Raji (cell line): ENCODE results near the gene NDST1.

ENCODE experiments used
- POLR2A ChIP-seq: IDR thresholded peaks from 2 replicates; pipeline ENCODE4 v1.6.1; 2011; ENCODE audit warnings: low read depth, low read length, control low read depth; ENCODE audit not compliant: insufficient read depth

The NDST1 gene

GRCh38 chr5:150540615-150541396 is 32.9 kb downstream of the NDST1 start:
- no peak for TF ChIP-seq POLR2A

GRCh38 chr5:150541397-150541675 is 33.4 kb downstream of the NDST1 start:
- no peak for TF ChIP-seq POLR2A

DNA sequence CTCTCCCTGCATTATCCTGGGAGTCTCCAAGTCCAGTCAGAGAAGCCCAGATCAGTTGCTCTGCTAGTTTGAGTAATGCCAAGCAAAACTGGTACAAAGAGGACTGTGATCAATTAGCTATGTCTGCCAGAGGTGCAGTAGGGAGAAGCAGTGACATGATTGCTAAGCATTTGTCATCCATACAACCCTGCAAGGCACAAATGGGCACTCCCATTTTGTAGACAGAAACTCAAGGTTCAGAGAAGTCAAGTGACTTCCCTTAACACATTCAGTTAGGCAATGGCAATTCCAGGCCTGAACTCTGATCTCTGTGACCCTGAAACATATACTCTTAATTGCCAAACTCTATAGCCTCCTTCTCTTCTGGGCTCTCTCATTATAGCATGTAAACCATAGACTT is 34.0 kb downstream of the NDST1 start:
- TF ChIP-seq POLR2A, result no peak

DNA sequence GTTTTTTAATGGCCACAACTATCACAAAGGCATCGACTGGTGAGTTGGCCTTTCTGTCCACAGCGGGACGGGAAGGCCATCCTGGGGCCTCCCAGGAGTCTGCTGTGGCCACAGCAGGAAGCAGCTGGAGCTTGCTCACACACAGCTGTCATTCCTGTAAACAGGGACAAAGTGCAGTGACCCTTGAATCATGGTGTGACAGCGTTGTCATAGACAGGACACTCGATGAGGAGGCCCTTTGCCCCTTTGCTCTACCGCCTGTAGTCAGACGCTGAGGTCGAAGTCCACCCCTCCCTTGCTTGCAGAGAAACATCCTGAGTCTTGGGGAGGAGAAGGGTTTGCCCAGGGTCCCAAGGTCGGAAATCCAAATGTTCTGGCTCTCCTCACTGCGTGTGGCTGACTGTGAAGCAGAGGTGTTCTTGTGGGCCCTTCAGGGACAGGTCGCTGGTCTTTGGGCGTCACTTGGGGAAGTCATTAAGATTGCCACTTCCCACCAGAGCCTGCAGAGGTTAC is 35.1 kb downstream of the NDST1 start:
- TF ChIP-seq POLR2A, result no peak

GRCh38 chr5:150544611-150545219 is 36.8 kb downstream of the NDST1 start:
- no peak for TF ChIP-seq POLR2A

DNA sequence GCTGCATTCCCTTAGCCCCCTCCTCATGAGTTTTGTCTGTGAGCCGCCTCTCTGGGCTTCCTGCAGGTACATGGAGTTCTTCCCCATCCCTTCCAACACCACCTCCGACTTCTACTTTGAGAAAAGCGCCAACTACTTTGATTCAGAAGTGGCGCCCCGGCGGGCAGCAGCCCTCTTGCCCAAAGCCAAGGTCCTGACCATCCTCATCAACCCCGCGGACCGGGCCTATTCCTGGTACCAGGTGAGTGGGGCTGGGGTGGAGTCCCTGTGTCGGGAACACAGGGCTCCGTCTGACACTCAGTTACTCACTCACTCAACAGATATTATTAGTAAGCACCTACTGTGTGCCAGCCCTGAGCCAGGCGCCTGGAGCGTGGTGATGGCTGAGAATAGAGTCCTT is 37.3 kb downstream of the NDST1 start:
- no peak for TF ChIP-seq POLR2A

DNA sequence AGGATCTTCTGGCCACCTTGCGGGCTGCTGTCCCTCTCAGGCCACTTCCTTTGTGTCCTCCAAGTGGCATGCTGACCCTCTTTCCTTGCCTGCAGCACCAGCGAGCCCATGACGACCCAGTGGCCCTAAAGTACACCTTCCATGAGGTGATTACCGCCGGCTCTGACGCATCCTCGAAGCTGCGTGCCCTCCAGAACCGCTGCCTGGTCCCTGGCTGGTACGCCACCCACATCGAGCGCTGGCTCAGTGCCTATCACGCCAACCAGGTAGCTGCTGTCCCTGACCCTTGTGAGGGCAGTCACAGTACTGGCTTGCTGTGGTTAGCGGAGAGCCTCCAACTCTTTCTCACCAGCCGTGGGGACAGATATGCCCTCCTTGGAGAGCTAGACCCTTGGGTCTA is 40.2 kb downstream of the NDST1 start:
- no peak for TF ChIP-seq POLR2A

- no peak for TF ChIP-seq POLR2A
Measured at GRCh38 chr5:150549735-150550134, 41.8 kb downstream of the NDST1 start.

GRCh38 chr5:150550286-150550685 is 42.4 kb downstream of the NDST1 start:
- TF ChIP-seq POLR2A, result no peak

DNA sequence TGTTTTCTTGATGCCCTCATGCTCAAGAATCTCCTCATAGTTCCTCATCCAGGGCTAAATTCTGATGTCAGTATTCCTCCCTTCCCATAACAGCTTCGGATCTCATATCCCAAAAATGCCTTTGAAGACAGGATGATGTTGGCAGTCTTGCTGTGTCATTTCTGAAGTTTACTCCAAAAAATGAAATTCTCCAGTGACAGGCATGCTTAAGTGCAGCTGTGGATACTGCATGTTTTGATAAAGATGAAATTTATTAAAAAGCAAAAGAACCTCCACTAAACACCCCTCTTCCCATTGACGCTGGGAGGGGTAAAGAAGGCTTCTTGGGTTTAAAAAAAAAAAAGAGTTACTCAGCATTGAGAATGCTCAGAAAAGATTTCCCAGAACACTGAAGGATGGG is 43.1 kb downstream of the NDST1 start:
- TF ChIP-seq POLR2A, result no peak

- TF ChIP-seq POLR2A, result no peak
Measured at GRCh38 chr5:150553402-150553801, 45.5 kb downstream of the NDST1 start.

DNA sequence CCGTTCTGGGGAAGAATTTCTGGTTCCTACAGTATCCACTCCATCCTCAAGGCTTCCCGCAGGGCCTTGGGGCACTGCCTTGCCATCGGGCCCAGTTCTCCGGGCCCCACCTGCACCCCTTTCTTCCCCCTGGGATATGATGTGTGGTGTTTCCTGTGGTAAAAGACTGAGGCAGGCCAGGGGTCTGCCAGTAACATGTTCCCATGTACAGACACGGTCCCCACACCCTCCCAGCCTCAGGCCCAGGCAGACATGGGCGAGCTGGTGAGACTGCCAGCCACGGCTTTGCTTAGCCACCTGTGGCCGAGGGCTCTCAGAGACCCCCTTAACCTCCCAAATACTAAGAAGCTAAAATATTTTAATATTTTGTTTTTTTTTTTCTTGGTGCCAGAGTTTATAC is 46.0 kb downstream of the NDST1 start:
- TF ChIP-seq POLR2A, result no peak

- no peak for TF ChIP-seq POLR2A
Measured at GRCh38 chr5:150554857-150555256, 46.9 kb downstream of the NDST1 start.

DNA sequence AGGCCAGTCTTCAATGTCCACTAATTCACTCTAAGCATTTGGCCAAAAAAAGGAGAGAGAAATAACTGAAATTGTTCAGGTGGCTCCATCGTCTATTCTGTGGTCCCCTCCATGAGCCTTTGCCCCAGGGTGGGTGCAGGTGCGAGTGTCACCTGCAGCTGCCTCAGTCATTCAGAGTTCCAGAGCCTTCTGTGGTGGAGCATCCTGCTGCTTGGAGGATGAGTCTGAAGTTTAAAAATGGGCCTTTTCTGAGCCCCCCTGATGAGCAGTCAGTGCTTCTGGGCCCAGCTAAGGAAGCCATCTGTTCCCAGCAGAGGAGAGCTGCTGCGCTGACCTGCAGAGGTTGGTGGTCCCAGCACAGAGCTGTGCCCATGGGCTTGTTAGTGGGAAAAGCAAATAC is 48.2 kb downstream of the NDST1 start:
- no peak for TF ChIP-seq POLR2A

GRCh38 chr5:150556859-150557508 is 49.1 kb downstream of the NDST1 start:
- no peak for TF ChIP-seq POLR2A

DNA sequence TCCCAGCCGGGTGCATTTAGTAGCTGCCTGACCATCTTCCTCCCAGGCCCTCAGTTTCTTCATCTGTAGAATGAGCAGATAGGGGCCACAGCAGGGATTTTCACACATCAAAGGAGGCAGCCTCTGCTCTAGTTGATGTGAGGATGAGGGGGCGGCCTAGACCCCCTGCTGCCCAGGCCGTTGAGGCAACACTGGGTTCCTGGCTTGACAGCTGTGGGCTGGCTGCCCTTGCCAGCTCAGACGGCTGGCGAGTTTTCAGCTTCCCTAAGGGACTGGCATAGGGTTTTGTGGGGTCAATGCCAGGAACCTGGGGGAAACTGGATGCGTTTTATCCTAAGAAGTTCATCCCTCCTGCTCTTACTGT is 49.6 kb downstream of the NDST1 start:
- TF ChIP-seq POLR2A, result no peak
